ENCODE data around the gene BCAS3. TPM values are rescaled to one million over a fixed set of nuclear protein-coding genes. Genes with fewer than 3 reads are reported as not detected.

The BCAS3 gene
- total RNA-seq, 1 experiment from 2014 or later, result 9.3 TPM

DNA sequence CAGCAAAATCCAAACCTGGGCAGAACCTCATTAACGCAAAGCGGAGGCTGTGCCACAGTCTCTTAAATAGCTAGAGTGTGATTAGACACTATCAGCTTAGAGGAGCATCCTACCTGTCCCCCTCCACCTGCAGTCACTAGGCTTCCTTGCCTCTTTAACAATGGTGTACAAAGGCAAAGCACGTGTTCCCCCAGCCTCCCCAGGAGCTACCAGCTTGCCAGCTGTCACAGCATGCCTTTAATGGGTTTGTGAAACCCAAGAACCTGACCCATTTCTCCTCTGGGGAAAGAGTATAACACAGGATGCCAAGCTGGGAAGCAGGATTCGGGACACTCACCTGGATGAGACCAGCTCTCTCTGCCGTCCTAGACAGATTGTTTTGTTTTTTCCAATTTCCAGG, 684.7 kb downstream of the BCAS3 start:
- no peak for DNase-seq (ENCODE audit: low read depth)

- no peak for DNase-seq (ENCODE audit: low read depth)
These were observed 685.4 kb downstream of the BCAS3 start for GRCh38 chr17:61362852-61363600.

DNA sequence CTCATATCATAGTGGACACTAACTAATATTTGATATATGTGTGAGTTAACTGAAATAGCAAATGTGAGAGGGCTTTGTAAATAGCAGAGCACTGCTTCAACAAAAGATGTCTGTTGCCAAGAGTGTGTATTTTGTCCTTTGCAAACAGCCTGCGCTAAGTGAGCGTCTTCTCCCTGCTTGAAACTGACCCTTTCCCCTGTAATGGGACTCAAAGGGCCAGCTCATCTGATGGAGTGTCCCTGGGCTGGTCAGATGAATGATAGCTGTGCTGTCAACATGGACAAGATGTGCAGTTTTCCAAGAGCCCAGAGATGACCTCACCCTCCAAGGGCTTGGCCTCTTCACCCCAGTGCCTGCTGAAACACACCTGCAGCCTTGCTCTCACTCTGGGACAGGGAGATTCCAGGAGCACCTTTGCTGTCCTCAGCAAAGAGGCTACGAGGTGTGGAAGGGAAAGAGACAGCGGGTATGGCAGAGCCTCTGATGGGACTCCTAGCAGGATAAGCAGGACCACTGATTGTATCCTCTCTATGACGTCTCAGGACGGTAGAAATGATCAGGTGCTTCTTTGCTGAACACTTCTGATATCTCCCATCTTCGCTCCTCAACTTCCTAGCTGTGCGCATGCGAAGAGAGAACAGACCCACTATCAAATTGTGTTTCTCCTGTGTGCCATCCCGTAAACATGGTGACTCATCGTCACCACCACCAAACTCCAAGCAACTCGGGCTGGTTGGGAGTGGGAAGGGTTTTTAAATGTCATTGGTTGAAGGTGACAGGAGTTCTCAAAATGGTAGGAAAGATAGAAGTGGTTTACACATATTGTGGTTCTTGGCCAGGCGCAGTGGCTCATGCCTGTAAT, 686.2 kb downstream of the BCAS3 start:
- peak; percentile 14 for DNase-seq (ENCODE audit: low read depth)

GRCh38 chr17:61364463-61364846, 686.8 kb downstream of the BCAS3 start:
- DNase-seq (ENCODE audit: low read depth), result no peak

DNA sequence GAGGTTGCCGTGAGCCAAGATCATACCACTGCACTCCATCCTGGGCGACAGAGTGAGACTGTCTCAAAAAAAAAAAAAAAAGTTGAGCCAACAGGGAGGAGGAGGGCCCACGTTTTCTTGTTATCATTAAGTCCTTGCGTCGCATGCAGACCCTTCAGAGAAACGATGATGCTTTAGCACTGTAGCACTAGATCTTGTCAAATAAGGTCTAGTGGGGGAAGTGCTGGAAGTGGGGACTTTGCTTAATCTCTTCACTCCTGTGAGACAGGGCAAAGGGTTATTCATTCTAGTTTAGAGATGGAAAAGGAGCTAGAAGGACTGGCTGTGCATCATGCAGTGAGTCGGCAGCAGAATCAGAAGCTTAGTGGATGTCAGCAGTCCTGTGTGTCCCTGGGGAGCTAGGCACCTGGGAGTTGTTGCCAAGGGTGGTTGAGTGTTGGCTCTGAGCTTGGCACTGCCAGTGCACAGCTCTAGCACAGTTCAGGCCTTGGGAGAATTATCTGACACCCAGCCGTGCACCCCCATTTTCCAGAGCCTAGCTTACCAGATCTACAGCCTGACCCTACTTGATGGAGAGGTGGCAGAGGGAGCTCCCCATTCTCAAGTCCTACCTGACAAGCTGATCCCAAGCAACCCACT, 688.5 kb downstream of the BCAS3 start:
- no peak for DNase-seq (ENCODE audit: low read depth)

GRCh38 chr17:61366715-61367413, 689.2 kb downstream of the BCAS3 start:
- no peak for DNase-seq (ENCODE audit: low read depth)

DNA sequence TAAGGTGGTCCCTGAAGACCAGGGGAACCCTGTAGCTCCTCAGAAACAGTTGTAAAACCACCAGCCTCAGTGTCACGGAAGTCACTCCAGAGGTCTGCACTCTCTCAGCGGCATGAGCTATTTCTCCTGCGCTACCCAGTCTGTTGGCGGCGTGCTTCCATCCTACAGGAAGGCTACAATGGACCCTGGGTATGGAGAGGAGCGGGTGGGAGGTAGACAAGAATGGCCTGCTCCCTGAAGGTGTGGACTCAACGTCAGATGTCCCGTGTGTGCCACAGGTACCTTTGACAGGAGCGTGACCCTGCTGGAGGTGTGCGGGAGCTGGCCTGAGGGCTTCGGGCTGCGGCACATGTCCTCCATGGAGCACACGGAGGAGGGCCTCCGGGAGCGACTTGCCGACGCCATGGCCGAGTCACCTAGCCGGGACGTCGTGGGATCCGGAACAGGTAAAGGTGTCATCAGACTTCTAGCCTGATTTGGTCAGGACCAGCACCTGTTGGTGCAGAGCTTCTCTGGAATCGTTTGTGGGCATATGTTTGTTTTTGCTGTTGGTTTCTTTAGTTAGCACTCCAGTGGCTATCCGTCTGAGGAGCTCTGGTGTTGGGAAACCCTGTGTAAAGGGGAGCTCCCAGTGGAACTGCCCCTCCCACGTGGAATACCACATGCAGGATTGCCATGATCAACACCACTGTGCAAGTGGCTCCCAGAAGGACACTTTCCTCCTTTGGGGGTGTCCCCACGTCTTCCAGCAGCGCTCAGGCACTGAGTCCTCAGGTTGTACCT, 690.6 kb downstream of the BCAS3 start:
- no peak for DNase-seq (ENCODE audit: low read depth)

- DNase-seq (ENCODE audit: low read depth), result no peak
These were observed 691.3 kb downstream of the BCAS3 start for GRCh38 chr17:61368832-61369450.

DNA sequence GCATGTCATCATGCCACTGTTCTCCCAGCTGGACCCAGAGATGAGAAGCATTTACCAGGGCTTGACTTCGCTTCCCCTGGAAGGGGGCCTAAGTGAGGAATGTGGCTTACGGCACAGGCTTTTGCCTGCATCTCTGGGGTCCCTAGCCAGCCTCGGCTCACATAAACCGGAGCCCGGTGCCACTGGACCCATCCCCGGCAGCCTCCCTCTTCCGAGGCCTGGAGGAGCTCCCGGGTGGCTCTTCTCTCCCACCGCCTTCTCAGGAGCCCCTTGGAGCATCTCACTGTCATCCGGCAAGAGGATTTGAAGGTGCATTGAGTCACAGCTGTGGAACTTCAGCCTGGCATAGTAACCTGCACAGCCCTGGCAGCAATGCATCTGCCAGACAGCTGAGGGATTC, 692.1 kb downstream of the BCAS3 start:
- DNase-seq (ENCODE audit: low read depth), result no peak

DNA sequence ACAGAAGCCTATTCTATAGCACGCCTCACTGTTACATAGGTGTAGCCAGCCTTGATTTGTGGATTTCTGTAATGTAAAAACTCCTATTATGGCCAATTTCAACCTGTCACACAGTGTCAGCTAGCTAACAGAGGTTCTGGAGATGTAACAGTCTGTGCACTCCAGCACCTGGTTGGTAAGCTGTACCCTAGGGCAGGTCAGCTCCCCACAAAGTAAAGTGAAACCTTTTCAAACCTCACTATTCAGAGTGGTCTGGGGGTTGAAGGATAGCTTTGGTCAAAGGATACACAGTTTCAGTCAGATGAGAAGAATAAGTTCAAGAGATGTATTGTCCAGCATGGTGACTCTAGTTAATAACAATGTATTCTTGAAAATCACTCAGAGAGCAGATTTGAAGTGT, 693.5 kb downstream of the BCAS3 start:
- DNase-seq (ENCODE audit: low read depth), result no peak

DNA sequence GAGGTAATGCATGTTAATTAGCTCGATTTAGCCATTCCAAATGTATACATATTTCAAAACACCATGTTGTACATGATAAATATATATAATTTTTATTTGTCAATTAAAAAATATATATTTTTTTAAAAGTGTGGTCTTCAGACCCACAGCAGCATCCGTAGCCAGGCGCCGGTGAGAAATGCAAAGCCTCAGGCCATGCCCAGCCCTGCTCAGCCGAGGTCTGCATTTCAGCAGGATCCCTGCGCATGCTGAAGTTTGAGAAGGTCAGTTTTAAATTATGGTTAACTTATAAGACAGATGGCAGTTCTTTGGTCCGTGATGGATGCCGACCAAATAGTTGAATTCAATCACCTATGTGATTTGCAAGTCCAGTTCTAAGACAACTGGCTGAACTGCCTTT, 694.0 kb downstream of the BCAS3 start:
- DNase-seq (ENCODE audit: low read depth), result no peak

DNA sequence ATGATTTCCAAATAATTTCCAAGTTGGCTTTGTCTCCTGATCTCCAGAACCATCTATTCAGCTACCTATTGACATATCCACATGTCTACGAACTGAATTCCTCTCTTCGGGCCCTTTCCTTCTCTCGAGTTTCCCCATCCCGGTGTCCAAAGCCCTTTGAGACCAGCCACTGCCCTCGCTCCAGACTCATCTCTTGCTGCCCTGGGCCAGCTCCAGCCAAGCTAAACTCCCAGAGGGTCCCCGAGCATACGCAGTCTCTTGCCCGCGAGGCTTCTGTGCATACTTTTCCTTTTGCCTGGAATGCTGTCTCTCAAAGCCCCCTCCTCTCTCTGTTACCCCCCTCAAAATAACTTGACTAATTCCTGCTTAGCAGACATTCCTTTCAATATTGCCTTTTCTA, 694.8 kb downstream of the BCAS3 start:
- no peak for DNase-seq (ENCODE audit: low read depth)

DNA sequence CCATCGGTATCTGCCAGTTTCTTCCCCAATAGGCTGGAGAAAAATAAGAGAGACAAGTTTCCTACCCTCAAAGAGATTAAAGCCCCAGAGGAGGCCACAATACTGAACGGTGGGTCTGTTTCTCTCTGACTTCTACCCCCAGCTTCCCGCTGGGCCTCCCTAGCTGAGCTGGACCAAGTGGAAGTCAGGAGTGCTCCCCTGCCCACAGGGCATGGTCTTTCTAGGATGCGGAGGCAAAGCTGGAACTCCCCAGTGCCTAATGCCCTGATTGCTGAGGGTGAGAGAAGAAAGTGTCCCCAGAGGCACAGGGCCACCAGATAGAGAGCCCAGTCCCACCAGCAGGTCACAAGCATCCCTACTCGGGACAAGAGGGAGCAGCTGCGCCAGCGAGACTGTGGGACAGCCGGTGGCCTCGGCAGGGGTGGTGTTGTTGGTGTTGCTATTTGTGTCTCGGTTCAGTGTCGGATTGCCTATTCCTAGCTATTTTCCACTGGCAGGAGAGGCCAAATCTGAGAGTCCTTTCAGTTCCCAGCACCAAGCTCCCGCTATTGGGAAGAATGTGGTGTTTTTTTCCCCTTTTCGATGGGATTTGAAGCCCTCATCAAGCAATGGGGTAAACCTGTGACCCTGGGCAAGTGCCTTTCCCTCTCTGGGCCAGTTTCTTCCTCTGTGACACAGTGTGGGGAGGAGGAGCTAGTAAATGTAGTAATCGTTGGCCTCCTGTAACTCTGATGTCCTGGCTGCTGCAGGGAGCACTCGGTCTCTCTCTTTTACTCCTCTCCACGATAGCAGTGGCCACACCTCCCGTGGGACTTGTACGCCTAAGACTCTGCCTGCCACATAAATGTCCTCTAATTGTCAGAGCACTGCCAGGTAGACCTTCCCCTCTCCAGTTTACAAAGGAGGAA, 699.5 kb downstream of the BCAS3 start:
- DNase-seq (ENCODE audit: low read depth), result no peak

- no peak for DNase-seq (ENCODE audit: low read depth)
These were observed 701.2 kb downstream of the BCAS3 start for GRCh38 chr17:61378658-61379456.

- DNase-seq (ENCODE audit: low read depth), result no peak
These were observed 702.0 kb downstream of the BCAS3 start for GRCh38 chr17:61379457-61380216.

- no peak for DNase-seq (ENCODE audit: low read depth)
These were observed 702.7 kb downstream of the BCAS3 start for GRCh38 chr17:61380217-61380835.

DNA sequence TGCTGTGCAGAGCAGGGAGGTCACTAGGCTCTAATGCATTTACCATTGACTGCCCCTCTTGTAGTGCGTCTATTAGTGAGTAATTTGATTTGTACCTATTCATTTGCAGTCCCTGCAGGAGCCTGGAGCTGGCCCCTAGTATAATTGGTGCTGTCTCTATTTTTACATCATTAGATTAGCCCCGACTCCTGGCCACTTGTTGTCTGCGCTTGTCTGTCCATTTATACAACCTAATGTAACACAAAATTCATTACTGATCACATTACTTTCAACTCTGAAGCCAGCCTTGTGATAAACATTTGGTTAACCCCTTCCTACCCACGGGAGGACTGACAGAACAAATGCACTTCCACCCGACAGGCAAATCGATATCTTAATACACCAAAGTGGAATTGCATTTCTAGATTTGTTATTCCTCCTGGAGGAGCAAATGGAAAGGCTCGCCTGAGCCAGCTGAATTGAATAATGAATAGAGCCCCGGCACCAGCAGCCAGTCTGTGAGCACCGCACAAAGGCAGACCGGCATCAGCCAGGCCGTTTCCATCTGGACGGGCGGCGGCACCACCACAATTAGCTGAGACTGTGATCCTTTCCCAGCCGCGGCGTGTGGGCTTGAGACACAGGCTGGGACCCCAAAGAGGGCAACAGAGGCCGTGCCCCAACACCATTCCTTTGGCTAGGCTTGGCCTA, 703.3 kb downstream of the BCAS3 start:
- DNase-seq (ENCODE audit: low read depth), result no peak
